GM23338 (cell line): ENCODE measurements around the gene KLHL36. TPM values are rescaled to one million over a fixed set of nuclear protein-coding genes. Genes with fewer than 3 reads are reported as not detected.

Source experiments
- ATAC-seq: fragments of 200-7000 bp; cut with Tn5 transposase; 3 replicates; pipeline ENCODE4 v1.9.1; 2020
- DNase-seq: peaks from one replicate; pipeline ENCODE4 v3.0.0-alpha.2; 2015; ENCODE audit warnings: low spot score
- H2AFZ ChIP-seq: fragments of 200-600 bp; sonication (generic); 2 replicates; pipeline ENCODE4 v1.8.0; 2016; ENCODE audit warnings: antibody characterized with exemption, mild to moderate bottlenecking, moderate library complexity
- H3F3A ChIP-seq: fragments of 200-600 bp; sonication (generic); replicated peaks from 2 replicates; pipeline ENCODE4 v1.8.0; 2017; ENCODE audit warnings: antibody characterized with exemption, mixed run types, low read depth
- H3K27ac ChIP-seq: fragments of 200-600 bp; sonication (generic); 2 replicates; pipeline ENCODE4 v1.6.1; 2016; ENCODE audit warnings: low read depth
- H3K27me3 ChIP-seq: fragments of 200-600 bp; sonication (generic); 2 replicates; pipeline ENCODE4 v1.8.0; 2016; ENCODE audit warnings: mild to moderate bottlenecking, mixed run types, moderate library complexity; ENCODE audit not compliant: insufficient read depth
- H3K36me3 ChIP-seq: fragments of 200-600 bp; sonication (generic); 2 replicates; pipeline ENCODE4 v1.8.0; 2016; ENCODE audit warnings: mild to moderate bottlenecking; ENCODE audit not compliant: insufficient read depth
- H3K4me1 ChIP-seq: fragments of 200-600 bp; sonication (generic); 2 replicates; pipeline ENCODE4 v1.8.0; 2016; ENCODE audit warnings: mild to moderate bottlenecking, moderate library complexity; ENCODE audit not compliant: insufficient read depth
- H3K4me2 ChIP-seq: fragments of 200-600 bp; sonication (generic); 2 replicates; pipeline ENCODE4 v1.7.1; 2017; ENCODE audit warnings: mixed run types
- H3K4me3 ChIP-seq: fragments of 200-600 bp; sonication (generic); 2 replicates; pipeline ENCODE4 v1.6.1; 2016; ENCODE audit warnings: mixed run types
- H3K79me2 ChIP-seq: fragments of 200-600 bp; sonication (generic); replicated peaks from 2 replicates; pipeline ENCODE4 v1.8.0; 2017; ENCODE audit warnings: mild to moderate bottlenecking; ENCODE audit not compliant: insufficient read depth
- H3K9me2 ChIP-seq: fragments of 200-600 bp; sonication (generic); 2 replicates; pipeline ENCODE4 v1.8.0; 2017; ENCODE audit not compliant: insufficient read depth
- H4K20me1 ChIP-seq: fragments of 200-600 bp; sonication (generic); replicated peaks from 2 replicates; pipeline ENCODE4 v1.8.0; 2017; ENCODE audit warnings: mild to moderate bottlenecking; ENCODE audit not compliant: insufficient read depth
- H3K27ac Mint-ChIP-seq: 2 replicates; pipeline ENCODE4 v1.8.0; 2020; ENCODE audit warnings: inconsistent platforms, mild to moderate bottlenecking, moderate library complexity, mixed read lengths
- H3K27me3 Mint-ChIP-seq: 3 replicates; pipeline ENCODE4 v1.8.0; 2022; ENCODE audit warnings: low read depth, mild to moderate bottlenecking, moderate library complexity, mixed read lengths, inconsistent platforms; ENCODE audit not compliant: insufficient read depth, poor library complexity
- H3K36me3 Mint-ChIP-seq: 3 replicates; pipeline ENCODE4 v1.8.0; 2021; ENCODE audit warnings: low read depth, mild to moderate bottlenecking, inconsistent platforms, moderate library complexity, mixed read lengths
- H3K4me1 Mint-ChIP-seq: 3 replicates; pipeline ENCODE4 v1.8.0; 2020; ENCODE audit warnings: mild to moderate bottlenecking, inconsistent platforms, mixed read lengths
- H3K4me3 Mint-ChIP-seq: 3 replicates; pipeline ENCODE4 v1.8.0; 2021; ENCODE audit warnings: moderate library complexity, mild to moderate bottlenecking, inconsistent platforms, mixed read lengths
- H3K9me3 Mint-ChIP-seq: 3 replicates; pipeline ENCODE4 v1.8.0; 2020; ENCODE audit warnings: moderate library complexity, mild to moderate bottlenecking, inconsistent platforms, mixed read lengths
- CREB1 ChIP-seq: fragments of 250-450 bp; sonication (Bioruptor Pico); IDR thresholded peaks from 2 replicates; pipeline ENCODE4 v1.5.0; 2020; ENCODE audit warnings: low read depth, mild to moderate bottlenecking, moderate library complexity
- EZH2 ChIP-seq: fragments of 200-600 bp; sonication (generic); IDR thresholded peaks from one replicate; pipeline ENCODE4 v1.8.0; 2017; ENCODE audit warnings: antibody characterized with exemption, mild to moderate bottlenecking, low read depth; ENCODE audit not compliant: unreplicated experiment
- EZH2phosphoT487 ChIP-seq: fragments of 200-600 bp; sonication (generic); IDR thresholded peaks from one replicate; pipeline ENCODE4 v1.8.1; 2018; ENCODE audit warnings: antibody characterized with exemption; ENCODE audit not compliant: unreplicated experiment
- JUNB ChIP-seq: IDR thresholded peaks from one replicate; pipeline ENCODE4 v1.6.1; 2016; ENCODE audit warnings: antibody characterized with exemption; ENCODE audit not compliant: unreplicated experiment
- NANOG ChIP-seq: IDR thresholded peaks from 2 replicates; pipeline ENCODE4 v1.6.1; 2016; ENCODE audit warnings: antibody characterized with exemption, borderline replicate concordance
- POLR2AphosphoS5 ChIP-seq: IDR thresholded peaks from 2 replicates; pipeline ENCODE4 v1.6.1; 2016; ENCODE audit warnings: antibody characterized with exemption, low read depth
- STAT1 ChIP-seq: IDR thresholded peaks from one replicate; pipeline ENCODE4 v1.6.1; 2016; ENCODE audit warnings: antibody characterized with exemption; ENCODE audit not compliant: unreplicated experiment
- ZNF114 ChIP-seq: fragments of 250-450 bp; sonication (Bioruptor Pico); IDR thresholded peaks from 2 replicates; pipeline ENCODE4 v1.5.0; 2020; ENCODE audit warnings: mild to moderate bottlenecking, moderate library complexity
- polyA plus RNA-seq: library from polyadenylated mRNA; unstranded; fragments of >200 nt; fragmentation: Nextera tagmentation; extraction: Ambion mirVana; gene quantifications from 2 replicates; pipeline ENCODE4 v1.2.1, GENCODE V29; 2016
- total RNA-seq: library from RNA; depleted of rRNA; stranded (reverse); fragments of >200 nt; shearing (Covaris generic); gene quantifications from 2 replicates; pipeline ENCODE4 v1.2.3, GENCODE V29; 2014
- TF ChIP-seq, protein P1 (sequence below): fragments of 250-450 bp; sonication (Bioruptor Pico); IDR thresholded peaks from 2 replicates; pipeline ENCODE4 v1.5.0; 2020; ENCODE audit warnings: mild to moderate bottlenecking, moderate library complexity
- TF ChIP-seq, protein P2 (sequence below): IDR thresholded peaks from 2 replicates; pipeline ENCODE4 v1.6.1; 2016; ENCODE audit warnings: antibody characterized with exemption
- TF ChIP-seq, protein P3 (sequence below): IDR thresholded peaks from one replicate; pipeline ENCODE4 v1.6.1; 2018; ENCODE audit warnings: antibody characterized with exemption; ENCODE audit not compliant: unreplicated experiment

Gene KLHL36
- total and polyA plus RNA-seq, 2 experiments from 2014 or later, result 13.4 to 70.4 TPM

DNA sequence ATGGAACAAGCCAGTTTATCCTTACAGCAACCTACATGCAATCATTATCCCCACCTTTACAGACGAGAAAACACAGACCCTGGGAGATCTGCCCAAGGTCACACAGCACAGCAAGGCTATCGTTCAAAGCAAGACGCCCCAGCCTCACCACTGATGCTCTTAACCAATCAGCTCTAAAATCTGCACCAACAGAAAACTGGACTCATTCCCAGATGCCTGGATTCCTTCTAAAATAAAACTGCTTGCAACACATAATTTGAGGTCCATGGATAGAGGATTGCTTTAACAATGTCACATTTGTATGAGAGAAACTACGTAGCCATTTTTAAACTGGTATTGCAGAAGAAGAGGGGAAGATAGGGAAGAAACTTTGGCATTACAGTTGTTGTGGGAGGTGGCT lies 37.3 kb upstream of the KLHL36 start (continued):
- TF ChIP-seq, protein P1, sequence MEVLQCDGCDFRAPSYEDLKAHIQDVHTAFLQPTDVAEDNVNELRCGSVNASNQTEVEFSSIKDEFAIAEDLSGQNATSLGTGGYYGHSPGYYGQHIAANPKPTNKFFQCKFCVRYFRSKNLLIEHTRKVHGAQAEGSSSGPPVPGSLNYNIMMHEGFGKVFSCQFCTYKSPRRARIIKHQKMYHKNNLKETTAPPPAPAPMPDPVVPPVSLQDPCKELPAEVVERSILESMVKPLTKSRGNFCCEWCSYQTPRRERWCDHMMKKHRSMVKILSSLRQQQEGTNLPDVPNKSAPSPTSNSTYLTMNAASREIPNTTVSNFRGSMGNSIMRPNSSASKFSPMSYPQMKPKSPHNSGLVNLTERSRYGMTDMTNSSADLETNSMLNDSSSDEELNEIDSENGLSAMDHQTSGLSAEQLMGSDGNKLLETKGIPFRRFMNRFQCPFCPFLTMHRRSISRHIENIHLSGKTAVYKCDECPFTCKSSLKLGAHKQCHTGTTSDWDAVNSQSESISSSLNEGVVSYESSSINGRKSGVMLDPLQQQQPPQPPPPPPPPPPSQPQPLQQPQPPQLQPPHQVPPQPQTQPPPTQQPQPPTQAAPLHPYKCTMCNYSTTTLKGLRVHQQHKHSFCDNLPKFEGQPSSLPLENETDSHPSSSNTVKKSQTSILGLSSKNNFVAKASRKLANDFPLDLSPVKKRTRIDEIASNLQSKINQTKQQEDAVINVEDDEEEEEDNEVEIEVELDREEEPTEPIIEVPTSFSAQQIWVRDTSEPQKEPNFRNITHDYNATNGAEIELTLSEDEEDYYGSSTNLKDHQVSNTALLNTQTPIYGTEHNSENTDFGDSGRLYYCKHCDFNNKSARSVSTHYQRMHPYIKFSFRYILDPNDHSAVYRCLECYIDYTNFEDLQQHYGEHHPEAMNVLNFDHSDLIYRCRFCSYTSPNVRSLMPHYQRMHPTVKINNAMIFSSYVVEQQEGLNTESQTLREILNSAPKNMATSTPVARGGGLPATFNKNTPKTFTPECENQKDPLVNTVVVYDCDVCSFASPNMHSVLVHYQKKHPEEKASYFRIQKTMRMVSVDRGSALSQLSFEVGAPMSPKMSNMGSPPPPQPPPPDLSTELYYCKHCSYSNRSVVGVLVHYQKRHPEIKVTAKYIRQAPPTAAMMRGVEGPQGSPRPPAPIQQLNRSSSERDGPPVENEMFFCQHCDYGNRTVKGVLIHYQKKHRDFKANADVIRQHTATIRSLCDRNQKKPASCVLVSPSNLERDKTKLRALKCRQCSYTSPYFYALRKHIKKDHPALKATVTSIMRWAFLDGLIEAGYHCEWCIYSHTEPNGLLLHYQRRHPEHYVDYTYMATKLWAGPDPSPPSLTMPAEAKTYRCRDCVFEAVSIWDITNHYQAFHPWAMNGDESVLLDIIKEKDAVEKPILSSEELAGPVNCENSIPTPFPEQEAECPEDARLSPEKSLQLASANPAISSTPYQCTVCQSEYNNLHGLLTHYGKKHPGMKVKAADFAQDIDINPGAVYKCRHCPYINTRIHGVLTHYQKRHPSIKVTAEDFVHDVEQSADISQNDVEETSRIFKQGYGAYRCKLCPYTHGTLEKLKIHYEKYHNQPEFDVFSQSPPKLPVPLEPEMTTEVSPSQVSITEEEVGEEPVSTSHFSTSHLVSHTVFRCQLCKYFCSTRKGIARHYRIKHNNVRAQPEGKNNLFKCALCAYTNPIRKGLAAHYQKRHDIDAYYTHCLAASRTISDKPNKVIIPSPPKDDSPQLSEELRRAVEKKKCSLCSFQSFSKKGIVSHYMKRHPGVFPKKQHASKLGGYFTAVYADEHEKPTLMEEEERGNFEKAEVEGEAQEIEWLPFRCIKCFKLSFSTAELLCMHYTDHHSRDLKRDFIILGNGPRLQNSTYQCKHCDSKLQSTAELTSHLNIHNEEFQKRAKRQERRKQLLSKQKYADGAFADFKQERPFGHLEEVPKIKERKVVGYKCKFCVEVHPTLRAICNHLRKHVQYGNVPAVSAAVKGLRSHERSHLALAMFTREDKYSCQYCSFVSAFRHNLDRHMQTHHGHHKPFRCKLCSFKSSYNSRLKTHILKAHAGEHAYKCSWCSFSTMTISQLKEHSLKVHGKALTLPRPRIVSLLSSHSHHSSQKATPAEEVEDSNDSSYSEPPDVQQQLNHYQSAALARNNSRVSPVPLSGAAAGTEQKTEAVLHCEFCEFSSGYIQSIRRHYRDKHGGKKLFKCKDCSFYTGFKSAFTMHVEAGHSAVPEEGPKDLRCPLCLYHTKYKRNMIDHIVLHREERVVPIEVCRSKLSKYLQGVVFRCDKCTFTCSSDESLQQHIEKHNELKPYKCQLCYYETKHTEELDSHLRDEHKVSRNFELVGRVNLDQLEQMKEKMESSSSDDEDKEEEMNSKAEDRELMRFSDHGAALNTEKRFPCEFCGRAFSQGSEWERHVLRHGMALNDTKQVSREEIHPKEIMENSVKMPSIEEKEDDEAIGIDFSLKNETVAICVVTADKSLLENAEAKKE (CRISPR knock-in tag), result no peak
- TF ChIP-seq STAT1 (no peak), JUNB (no peak)
- TF ChIP-seq, protein P2, sequence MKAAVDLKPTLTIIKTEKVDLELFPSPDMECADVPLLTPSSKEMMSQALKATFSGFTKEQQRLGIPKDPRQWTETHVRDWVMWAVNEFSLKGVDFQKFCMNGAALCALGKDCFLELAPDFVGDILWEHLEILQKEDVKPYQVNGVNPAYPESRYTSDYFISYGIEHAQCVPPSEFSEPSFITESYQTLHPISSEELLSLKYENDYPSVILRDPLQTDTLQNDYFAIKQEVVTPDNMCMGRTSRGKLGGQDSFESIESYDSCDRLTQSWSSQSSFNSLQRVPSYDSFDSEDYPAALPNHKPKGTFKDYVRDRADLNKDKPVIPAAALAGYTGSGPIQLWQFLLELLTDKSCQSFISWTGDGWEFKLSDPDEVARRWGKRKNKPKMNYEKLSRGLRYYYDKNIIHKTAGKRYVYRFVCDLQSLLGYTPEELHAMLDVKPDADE, result no peak

DNA sequence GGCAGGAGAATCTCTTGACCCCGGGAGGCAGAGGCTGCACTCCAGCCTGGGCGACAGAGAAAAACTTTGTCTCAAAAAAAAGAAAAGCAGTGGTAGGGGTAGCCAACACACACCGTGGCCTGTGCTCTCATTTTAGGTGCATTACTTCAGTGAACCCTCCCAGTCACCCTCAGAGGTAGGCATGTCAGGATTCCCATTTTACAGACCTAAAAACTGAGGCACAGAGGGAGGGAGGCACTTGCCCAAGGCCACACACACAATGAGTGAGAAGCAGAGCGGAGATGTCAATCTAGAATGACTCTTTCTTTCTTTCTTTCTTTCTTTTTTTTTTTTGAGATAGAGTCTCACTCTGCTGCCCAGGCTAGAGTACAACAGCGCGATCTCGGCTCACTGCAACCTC lies 35.6 kb upstream of the KLHL36 start:
- H3K4me2 ChIP-seq, result no peak overlapping the region
- Mint-ChIP-seq H3K27me3 (peaks cover 15% of the 10 kb centered on the region), H3K4me3 (no peak overlapping the region), H3K9me3 (no peaks in the 10 kb centered on the region; the same call in 2 of the 3 replicates), H3K36me3 (peaks cover 26% of the 10 kb centered on the region), H3K27ac (no peak overlapping the region), H3K4me1 (peaks cover 33% of the 10 kb centered on the region)
- DNase-seq (no peak), ATAC-seq (no peak)
- H3K79me2 ChIP-seq, result peaks cover 94% of the 10 kb centered on the region
- no peaks in the 10 kb centered on the region; the same call in 1 of the 2 replicates for H3K36me3 ChIP-seq
- H3K9me2 ChIP-seq, result no peaks in the 10 kb centered on the region
- H3F3A ChIP-seq, result 0 out of 2 replicates have a peak, but pooled peaks cover 2% of the 10 kb centered on the region
- H2AFZ ChIP-seq, result no peak overlapping the region
- H3K27me3 ChIP-seq, result peaks cover 13% of the 10 kb centered on the region
- H3K4me3 ChIP-seq, result no peak overlapping the region
- peaks cover 42% of the 10 kb centered on the region for H4K20me1 ChIP-seq
- H3K4me1 ChIP-seq, result peaks cover 7% of the 10 kb centered on the region
- H3K27ac ChIP-seq, result no peak overlapping the region
- no peak for TF ChIP-seq NANOG
- no peak for TF ChIP-seq EZH2phosphoT487
- TF ChIP-seq STAT1, result no peak
- TF ChIP-seq JUNB, result no peak
- no peak for TF ChIP-seq CREB1 (CRISPR knock-in tag)
- TF ChIP-seq ZNF114, result no peak
- no peak for TF ChIP-seq POLR2AphosphoS5
- TF ChIP-seq, protein P3, sequence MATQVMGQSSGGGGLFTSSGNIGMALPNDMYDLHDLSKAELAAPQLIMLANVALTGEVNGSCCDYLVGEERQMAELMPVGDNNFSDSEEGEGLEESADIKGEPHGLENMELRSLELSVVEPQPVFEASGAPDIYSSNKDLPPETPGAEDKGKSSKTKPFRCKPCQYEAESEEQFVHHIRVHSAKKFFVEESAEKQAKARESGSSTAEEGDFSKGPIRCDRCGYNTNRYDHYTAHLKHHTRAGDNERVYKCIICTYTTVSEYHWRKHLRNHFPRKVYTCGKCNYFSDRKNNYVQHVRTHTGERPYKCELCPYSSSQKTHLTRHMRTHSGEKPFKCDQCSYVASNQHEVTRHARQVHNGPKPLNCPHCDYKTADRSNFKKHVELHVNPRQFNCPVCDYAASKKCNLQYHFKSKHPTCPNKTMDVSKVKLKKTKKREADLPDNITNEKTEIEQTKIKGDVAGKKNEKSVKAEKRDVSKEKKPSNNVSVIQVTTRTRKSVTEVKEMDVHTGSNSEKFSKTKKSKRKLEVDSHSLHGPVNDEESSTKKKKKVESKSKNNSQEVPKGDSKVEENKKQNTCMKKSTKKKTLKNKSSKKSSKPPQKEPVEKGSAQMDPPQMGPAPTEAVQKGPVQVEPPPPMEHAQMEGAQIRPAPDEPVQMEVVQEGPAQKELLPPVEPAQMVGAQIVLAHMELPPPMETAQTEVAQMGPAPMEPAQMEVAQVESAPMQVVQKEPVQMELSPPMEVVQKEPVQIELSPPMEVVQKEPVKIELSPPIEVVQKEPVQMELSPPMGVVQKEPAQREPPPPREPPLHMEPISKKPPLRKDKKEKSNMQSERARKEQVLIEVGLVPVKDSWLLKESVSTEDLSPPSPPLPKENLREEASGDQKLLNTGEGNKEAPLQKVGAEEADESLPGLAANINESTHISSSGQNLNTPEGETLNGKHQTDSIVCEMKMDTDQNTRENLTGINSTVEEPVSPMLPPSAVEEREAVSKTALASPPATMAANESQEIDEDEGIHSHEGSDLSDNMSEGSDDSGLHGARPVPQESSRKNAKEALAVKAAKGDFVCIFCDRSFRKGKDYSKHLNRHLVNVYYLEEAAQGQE, result no peak
- no peak for TF ChIP-seq EZH2
